SU-DHL-6 (cell line): ENCODE results near the gene ANKRD27.

Experiments used
- H2AFZ ChIP-seq: fragments of 200-600 bp; sonication (generic); 2 replicates; pipeline ENCODE4 v1.6.1; 2014; ENCODE audit warnings: low read depth, mild to moderate bottlenecking, moderate library complexity, mixed read lengths, antibody characterized with exemption, low read length; ENCODE audit not compliant: severe bottlenecking
- H3F3A ChIP-seq: fragments of 200-600 bp; shearing (Covaris generic); 2 replicates; pipeline ENCODE4 v1.6.0; 2016; ENCODE audit warnings: antibody characterized with exemption, mild to moderate bottlenecking; ENCODE audit not compliant: insufficient read depth
- H3K27ac ChIP-seq: fragments of 200-600 bp; sonication (generic); 2 replicates; pipeline ENCODE4 v1.5.1; 2016; ENCODE audit warnings: low read depth, mild to moderate bottlenecking, low read length, moderate library complexity, mixed read lengths
- H3K27me3 ChIP-seq: fragments of 200-600 bp; sonication (generic), shearing (Covaris generic); 2 replicates; pipeline ENCODE4 v1.6.0; 2014; ENCODE audit warnings: mild to moderate bottlenecking, low read length
- H3K36me3 ChIP-seq: fragments of 200-600 bp; sonication (generic); 2 replicates; pipeline ENCODE4 v1.6.1; 2014; ENCODE audit warnings: mild to moderate bottlenecking, low read length, mixed read lengths
- H3K4me2 ChIP-seq: fragments of 300-600, 200-600 bp; shearing (Covaris generic), sonication (generic); 2 replicates; pipeline ENCODE4 v1.6.0; 2014; ENCODE audit warnings: low read length, low read depth, mild to moderate bottlenecking; ENCODE audit not compliant: poor library complexity, severe bottlenecking
- H3K4me3 ChIP-seq: fragments of 200-600 bp; sonication (generic); 2 replicates; pipeline ENCODE4 v1.5.1; 2014; ENCODE audit warnings: antibody characterized with exemption, low read length, mild to moderate bottlenecking, mixed read lengths; ENCODE audit not compliant: insufficient read depth, poor library complexity, severe bottlenecking
- H3K79me2 ChIP-seq: fragments of 200-600 bp; sonication (generic); 2 replicates; pipeline ENCODE4 v1.6.1; 2014; ENCODE audit warnings: mild to moderate bottlenecking, low read length, moderate library complexity; ENCODE audit not compliant: insufficient read depth
- H3K9ac ChIP-seq: fragments of 200-600 bp; sonication (generic); 2 replicates; pipeline ENCODE4 v1.7.0; 2014; ENCODE audit warnings: mild to moderate bottlenecking, low read length
- H3K9me2 ChIP-seq: fragments of 200-600 bp; sonication (generic); replicated peaks from 2 replicates; pipeline ENCODE4 v1.6.1; 2014; ENCODE audit warnings: low read length; ENCODE audit not compliant: insufficient read depth
- H3K9me3 ChIP-seq: fragments of 200-600 bp; sonication (generic); 2 replicates; pipeline ENCODE4 v1.6.1; 2014; ENCODE audit warnings: low read length, mixed read lengths; ENCODE audit not compliant: insufficient read depth
- H4K20me1 ChIP-seq: fragments of 200-600 bp; sonication (generic); 2 replicates; pipeline ENCODE4 v1.6.1; 2014; ENCODE audit warnings: low read depth, mild to moderate bottlenecking, antibody characterized with exemption, low read length, moderate library complexity, mixed read lengths
- CTCF ChIP-seq: fragments of 200-600 bp; sonication (generic); IDR thresholded peaks from one replicate; pipeline ENCODE4 v1.5.1; 2017; ENCODE audit warnings: antibody characterized with exemption, mild to moderate bottlenecking, low read length, moderate library complexity; ENCODE audit not compliant: insufficient read depth, poor library complexity, severe bottlenecking
- EZH2phosphoT487 ChIP-seq: fragments of 200-600 bp; sonication (generic), shearing (Covaris generic); conservative IDR thresholded peaks from 2 replicates; pipeline ENCODE4 v1.6.1; 2018; ENCODE audit warnings: mild to moderate bottlenecking, antibody characterized with exemption, low read length, moderate library complexity, mixed read lengths

ANKRD27 gene

DNA sequence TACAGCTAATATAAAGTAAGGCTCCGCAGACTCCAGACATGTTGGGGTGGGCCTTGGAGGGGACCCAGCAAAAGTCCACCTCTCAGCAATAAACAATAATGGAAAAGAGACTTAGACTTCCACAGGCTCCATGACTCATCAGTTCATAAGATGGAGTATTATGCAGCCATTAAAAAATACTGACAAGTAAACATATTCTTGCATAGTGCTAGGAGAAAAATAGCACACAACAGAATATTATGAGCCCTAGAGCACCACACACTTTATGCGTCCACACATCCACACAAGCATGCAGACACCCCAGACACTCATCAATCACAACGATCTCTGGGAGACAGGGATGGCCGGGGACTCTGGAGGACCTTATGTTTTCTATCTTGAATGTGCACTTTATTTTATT is 48.0 kb downstream of the ANKRD27 start:
- TF ChIP-seq EZH2phosphoT487 (no peak), CTCF (no peak)
- no peak overlapping the region for H3K4me3 ChIP-seq
- H3F3A ChIP-seq = no peaks in the 10 kb centered on the region
- H4K20me1 ChIP-seq = no peaks in the 10 kb centered on the region
- no peak overlapping the region for H3K4me2 ChIP-seq
- no peaks in the 10 kb centered on the region; the same call in 1 of the 2 replicates for H3K36me3 ChIP-seq
- no peaks in the 10 kb centered on the region for H3K79me2 ChIP-seq
- H3K27me3 ChIP-seq = no peaks in the 10 kb centered on the region
- H3K27ac ChIP-seq = no peak overlapping the region
- H2AFZ ChIP-seq = no peak overlapping the region
- no peaks in the 10 kb centered on the region for H3K9me3 ChIP-seq
- H3K9ac ChIP-seq = no peak overlapping the region
- no peaks in the 10 kb centered on the region for H3K9me2 ChIP-seq

DNA sequence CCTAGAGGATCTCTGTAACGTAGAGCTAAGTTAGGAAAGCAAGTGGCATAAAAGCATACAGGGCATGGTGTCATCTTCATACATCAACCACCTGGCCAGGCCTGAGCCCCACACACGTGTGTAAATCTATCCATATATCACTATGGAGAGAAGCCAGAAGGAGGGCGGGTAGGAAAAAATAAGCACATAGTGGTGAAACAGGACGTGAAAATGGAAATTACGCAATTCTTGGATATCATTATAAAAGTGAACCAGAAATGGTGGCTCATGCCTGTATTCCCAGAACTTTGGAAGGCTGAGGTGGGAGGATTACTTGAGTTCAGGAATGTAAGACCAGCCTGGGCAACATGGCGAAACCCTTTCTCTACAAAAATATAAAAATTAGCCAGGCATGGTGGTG is 50.6 kb downstream of the ANKRD27 start:
- H3K4me2 ChIP-seq = no peak overlapping the region
- H3K9ac ChIP-seq = no peak overlapping the region
- TF ChIP-seq EZH2phosphoT487 (no peak), CTCF (no peak)
- H3K9me2 ChIP-seq = no peaks in the 10 kb centered on the region
- no peak overlapping the region for H3K4me3 ChIP-seq
- no peak overlapping the region for H3K27ac ChIP-seq
- H4K20me1 ChIP-seq = no peaks in the 10 kb centered on the region
- no peak overlapping the region for H2AFZ ChIP-seq
- H3K36me3 ChIP-seq = no peaks in the 10 kb centered on the region; the same call in 1 of the 2 replicates
- no peaks in the 10 kb centered on the region for H3K27me3 ChIP-seq
- no peaks in the 10 kb centered on the region for H3K9me3 ChIP-seq
- H3K79me2 ChIP-seq = no peaks in the 10 kb centered on the region
- no peaks in the 10 kb centered on the region for H3F3A ChIP-seq

DNA sequence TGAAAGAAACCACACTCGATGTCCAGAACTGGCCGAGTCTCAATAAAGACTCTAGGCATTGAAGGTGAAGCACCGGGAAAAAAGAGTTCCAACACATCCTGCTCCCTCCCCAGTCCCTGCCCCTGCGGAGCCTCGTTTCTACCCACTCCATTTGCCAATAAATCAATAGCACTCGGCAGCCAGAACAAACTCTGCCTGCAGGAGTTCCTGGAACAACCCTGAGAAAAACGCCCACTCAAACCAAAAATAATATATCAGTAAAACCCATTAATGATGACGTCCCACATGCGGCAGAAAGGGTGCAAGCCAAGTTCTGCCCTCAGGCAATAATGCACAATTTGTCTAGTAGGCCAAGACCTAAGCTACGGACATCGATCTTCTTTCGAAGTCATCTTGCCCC is 53.0 kb downstream of the ANKRD27 start:
- Histone ChIP-seq H3F3A (no peaks in the 10 kb centered on the region), H2AFZ (no peak overlapping the region), H3K9ac (no peak overlapping the region), H3K4me2 (no peak overlapping the region), H3K9me2 (no peaks in the 10 kb centered on the region), H3K4me3 (no peak overlapping the region), H3K79me2 (no peaks in the 10 kb centered on the region), H3K9me3 (no peaks in the 10 kb centered on the region), H3K27ac (no peak overlapping the region), H4K20me1 (no peaks in the 10 kb centered on the region), H3K27me3 (no peaks in the 10 kb centered on the region), H3K36me3 (peaks cover under 1% of the 10 kb centered on the region; the same call in 1 of the 2 replicates)
- TF ChIP-seq CTCF = no peak
- no peak for TF ChIP-seq EZH2phosphoT487
